DMS 273 (cell line): ENCODE results near the gene ABAT.
"Not testable (repeated sequence)": the region's sequence is repeated elsewhere in the genome, so short reads cannot be mapped to it uniquely, and the experiment has no call there.

Experiments used
- DNase-seq: peaks from one replicate; lab custom pipeline; 2025; ENCODE audit not compliant: unreplicated experiment; lab: John Stamatoyannopoulos, UW

The ABAT gene

DNA sequence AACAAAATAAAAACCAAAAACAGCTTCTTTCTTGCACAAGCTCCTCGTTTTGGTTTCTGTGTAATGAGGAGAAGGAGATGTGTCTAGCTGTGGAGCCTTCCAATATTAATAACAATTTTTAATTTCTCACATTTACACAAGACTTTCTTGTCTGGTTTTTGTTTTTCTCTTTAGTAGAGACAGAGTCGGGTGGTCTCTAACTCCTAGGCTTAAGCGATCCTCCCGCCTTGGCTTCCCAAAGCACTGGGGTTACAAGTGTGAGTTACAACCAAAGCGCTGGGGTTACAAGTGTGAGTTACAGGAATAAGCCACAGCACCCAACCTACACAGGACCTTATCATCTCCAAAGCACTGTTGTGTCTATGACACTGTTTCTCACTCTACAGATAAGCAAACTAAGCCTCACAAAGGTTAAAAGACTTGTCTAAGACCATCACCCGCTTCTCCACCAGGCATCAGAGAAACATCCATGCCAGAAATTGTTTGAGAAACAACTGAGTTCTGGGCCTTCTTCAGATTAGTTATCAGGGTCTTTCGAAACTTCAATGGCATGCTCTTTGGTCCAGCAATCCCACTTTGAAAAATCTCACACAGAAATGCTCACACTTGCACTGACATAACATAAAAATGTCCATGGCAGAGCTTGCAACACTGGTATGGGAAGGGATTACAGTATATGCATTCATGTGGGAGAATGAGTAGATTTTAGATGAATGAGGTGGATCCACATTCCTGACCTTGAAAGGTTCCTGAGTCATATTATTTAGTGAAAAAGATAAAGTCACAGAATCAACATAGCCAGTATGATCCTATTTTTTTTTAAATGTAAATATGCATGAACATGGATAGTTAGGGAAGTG is 3.9 kb downstream of the ABAT start:
- no peak for DNase-seq

DNA sequence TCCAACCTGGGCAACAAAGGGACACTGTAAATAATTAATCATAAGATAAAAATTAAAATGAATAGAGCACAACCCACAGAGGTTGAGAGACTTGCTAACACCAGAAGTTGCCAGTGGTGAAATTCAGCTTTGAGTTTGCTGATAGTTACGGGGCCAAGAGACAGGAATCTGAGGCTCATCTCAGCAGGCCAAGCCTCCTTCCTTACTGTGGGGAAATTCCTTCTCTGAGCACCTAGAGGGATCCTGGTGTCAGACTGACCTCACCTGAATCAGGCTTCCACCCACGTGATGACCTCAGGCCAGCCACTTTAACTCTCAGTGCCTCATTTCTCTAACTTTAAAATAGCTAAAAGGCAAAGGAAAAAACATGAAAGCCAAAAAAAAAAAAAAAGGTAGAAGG is 4.7 kb downstream of the ABAT start:
- no peak for DNase-seq

- no peak for DNase-seq
These were observed 8.3 kb downstream of the ABAT start for GRCh38 chr16:8682551-8683259.

- DNase-seq = no peak
These were observed 9.2 kb downstream of the ABAT start for GRCh38 chr16:8683640-8684039.

DNA sequence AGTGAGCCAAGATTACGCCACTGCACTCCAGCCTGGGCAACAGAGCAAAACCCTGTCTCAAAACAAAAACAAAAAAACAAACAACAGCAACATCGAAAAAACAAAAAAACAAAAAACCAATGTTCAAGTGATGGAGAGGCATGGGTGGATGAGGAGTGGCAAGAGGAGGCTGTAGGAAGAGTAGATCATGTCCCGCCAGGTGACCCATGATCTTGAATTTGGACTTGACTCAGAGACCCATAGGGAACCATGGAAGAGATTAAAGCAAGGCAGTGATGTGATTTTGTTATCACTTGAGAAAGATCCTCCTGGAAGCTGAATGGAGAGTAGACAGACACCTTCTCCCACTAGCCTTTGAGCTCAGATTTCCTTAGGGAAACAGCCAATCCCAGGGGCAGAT is 11.2 kb downstream of the ABAT start:
- DNase-seq = no peak

- DNase-seq = no peak
These were observed 11.7 kb downstream of the ABAT start for GRCh38 chr16:8686031-8686621.

- no peak for DNase-seq
These were observed 12.5 kb downstream of the ABAT start for GRCh38 chr16:8686879-8687278.

GRCh38 chr16:8689686-8690085 is 15.3 kb downstream of the ABAT start:
- DNase-seq = no peak

DNA sequence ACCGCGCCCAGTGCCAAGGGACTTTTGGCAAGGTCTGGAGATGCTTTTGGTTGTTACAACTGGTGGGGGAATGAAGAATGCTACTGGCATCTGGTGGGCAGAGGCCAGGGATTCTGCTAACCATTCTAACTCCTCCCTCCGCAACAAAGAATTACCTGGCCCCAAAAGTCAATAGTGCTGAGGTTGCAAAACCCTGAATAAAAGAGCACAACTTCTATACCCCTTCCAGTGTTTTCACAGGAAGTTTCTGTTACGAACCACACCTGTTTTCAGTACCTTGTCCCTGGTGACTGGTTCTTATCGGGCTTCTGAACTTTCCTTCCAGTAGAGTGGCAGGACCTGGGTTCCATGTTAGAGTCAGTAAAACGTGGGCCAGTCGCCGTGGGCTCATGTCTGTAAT is 17.3 kb downstream of the ABAT start:
- DNase-seq = no peak

GRCh38 chr16:8694795-8695728 is 20.6 kb downstream of the ABAT start:
- no peak for DNase-seq

DNA sequence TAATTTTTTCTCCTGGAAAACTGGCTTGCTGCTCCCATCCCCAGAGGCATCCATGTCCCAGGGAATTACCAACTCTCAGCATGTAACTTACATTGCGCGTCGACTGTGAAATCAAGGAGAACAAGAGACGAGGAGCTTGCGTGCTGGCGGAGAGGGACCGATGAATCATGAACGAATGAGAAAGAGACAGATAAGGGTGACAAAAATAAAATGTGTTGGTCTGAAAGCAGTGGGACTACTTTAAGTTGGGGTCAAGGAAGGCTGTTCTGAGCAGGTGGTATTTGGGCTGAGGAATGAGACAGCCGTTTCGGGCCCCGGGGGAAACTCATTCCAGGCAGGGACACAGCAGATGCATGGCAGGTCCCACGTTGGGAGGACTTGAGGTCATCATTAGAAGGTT is 22.5 kb downstream of the ABAT start:
- no peak for DNase-seq

GRCh38 chr16:8697965-8698364 is 23.5 kb downstream of the ABAT start:
- DNase-seq = no peak

DNA sequence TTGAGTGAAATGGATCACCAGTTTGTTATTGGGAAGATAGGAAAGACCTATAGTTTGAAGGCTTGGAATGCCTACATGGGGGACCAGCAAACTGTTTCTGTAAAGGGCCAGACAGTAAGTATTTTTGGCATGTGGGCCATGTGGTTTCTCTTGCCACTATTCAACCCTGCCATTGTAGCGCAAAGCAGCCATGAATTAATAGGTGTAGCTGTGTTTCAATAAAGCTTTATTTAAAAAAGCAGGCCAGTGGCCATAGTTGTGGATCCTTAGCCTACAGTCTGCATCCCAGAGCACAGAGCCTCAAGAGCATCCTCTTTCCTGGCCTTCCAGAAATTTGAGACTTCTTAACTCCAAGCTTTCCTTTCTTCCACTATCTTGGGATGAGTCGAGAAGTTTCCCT is 29.3 kb downstream of the ABAT start:
- no peak for DNase-seq

DNA sequence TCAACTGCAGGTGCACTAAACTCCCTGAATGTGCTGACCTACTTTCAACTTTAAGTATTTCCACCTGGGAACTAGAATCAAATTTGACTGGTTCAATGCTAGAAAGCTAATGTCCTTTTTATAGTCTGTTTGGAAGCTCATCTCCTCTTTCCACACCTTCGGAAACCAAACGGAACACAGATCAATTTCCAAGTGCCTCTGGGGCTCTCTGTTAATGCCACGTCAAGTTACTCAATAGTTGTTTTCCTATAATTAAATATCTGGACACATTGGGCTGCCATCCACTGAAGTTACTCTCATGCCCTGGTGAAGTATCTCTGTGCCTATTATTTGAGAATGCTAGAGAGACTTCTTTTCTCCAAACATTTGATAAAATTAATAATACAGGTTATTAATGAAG is 29.7 kb downstream of the ABAT start:
- DNase-seq = no peak

DNA sequence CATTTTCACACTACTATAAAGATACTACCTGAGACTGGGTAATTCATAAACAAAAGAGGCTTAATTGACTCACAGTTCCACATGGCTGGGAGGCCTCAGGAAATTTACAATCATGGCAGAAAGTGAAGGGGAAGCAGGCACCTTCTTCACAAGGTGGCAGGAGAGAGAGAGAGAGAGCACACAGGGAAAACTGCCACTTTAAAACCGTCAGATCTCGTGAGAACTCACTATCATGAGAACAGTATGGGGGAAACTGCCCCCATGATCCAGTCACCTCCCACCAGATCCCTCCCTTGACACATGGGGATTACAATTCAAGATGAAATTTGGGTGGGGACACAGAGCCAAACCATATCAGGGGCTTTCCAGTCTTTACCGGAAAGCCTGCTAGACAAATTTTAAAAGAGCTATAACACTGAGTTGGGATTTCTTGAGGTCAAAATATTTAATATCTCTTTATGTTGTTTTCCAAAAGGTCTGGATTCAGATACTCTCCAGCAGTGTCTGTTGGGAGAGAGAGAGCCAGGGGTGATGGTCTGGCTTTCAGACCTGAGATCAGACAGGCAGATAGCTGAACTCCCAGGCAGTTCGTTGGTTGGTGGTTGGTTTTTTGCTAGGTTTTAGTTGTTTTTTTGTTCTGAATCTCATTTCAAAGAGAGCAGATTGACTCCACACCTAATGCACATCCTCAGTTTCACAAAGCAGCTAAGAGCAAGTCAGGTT is 30.8 kb downstream of the ABAT start:
- DNase-seq = not testable (repeated sequence)

- DNase-seq = peak; percentile 61
These were observed 34.1 kb downstream of the ABAT start for GRCh38 chr16:8708536-8708935.

- peak; percentile 61 for DNase-seq
These were observed 38.4 kb downstream of the ABAT start for GRCh38 chr16:8712589-8713361.

DNA sequence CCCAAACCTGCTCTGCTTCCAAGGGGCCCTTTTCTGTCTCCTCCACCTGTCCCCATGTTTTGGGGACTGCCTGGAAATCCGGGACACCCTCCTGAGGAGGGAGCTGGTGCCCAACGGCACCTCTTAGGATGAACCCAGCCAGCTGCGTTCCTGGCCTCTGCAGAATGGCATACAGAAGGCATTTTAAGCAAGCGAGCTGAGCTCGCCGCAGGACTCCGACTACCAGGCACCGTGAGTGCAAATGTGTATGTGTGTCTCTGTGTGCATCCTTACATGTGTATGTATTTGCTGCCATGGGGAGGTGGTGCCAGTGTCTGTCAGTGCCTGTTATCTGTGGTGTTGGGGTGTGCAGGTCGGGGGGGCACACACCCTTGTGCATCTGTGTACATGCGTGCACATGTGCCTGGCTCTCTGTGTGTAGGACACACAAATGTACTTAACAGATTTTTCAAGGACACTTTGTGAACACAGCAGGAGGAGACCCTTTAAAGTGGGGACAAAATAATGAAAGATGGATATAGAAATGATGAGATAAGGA is 39.3 kb downstream of the ABAT start:
- DNase-seq = peak; percentile 11

GRCh38 chr16:8714174-8714573 is 39.8 kb downstream of the ABAT start:
- no peak for DNase-seq
